Loucy (cell line): ENCODE data around the gene CCDC171.
A peak's percentile ranks its signal among the peaks of the same experiment; 100 is the strongest.

Experiments
- H2AFZ ChIP-seq: fragments of 200-600 bp; sonication (generic); 2 replicates; pipeline ENCODE4 v1.6.0; 2016; ENCODE audit warnings: antibody characterized with exemption, mild to moderate bottlenecking, low read length, moderate library complexity
- H3F3A ChIP-seq: fragments of 200-600 bp; 2 replicates; pipeline ENCODE4 v1.6.0; 2016; ENCODE audit warnings: antibody characterized with exemption, low read depth, mild to moderate bottlenecking
- H3K27me3 ChIP-seq: fragments of 200-600 bp; sonication (generic); 2 replicates; pipeline ENCODE4 v1.6.1; 2014; ENCODE audit warnings: low read length, mild to moderate bottlenecking; ENCODE audit not compliant: insufficient read depth, poor library complexity, severe bottlenecking
- H3K36me3 ChIP-seq: fragments of 200-600 bp; sonication (generic); 2 replicates; pipeline ENCODE4 v1.6.1; 2016; ENCODE audit warnings: low read length; ENCODE audit not compliant: insufficient read depth
- H3K4me1 ChIP-seq: fragments of 200-600 bp; sonication (generic); 2 replicates; pipeline ENCODE4 v1.5.1; 2014; ENCODE audit warnings: low read length, mild to moderate bottlenecking; ENCODE audit not compliant: insufficient read depth, poor library complexity, severe bottlenecking
- H3K4me2 ChIP-seq: fragments of 200-600 bp; sonication (generic); 2 replicates; pipeline ENCODE4 v1.6.0; 2014; ENCODE audit warnings: antibody characterized with exemption, low read length, low read depth, mild to moderate bottlenecking; ENCODE audit not compliant: poor library complexity, severe bottlenecking
- H3K4me3 ChIP-seq: fragments of 200-600 bp; sonication (generic); 2 replicates; pipeline ENCODE4 v1.5.1; 2014; ENCODE audit warnings: low read length, mild to moderate bottlenecking, mixed read lengths; ENCODE audit not compliant: poor library complexity, severe bottlenecking
- H3K79me2 ChIP-seq: fragments of 200-600 bp; sonication (generic); 2 replicates; pipeline ENCODE4 v1.6.1; 2014; ENCODE audit warnings: low read length; ENCODE audit not compliant: insufficient read depth
- H3K9ac ChIP-seq: fragments of 200-600 bp; sonication (generic); 2 replicates; pipeline ENCODE4 v1.6.0; 2014; ENCODE audit warnings: mild to moderate bottlenecking, low read depth, low read length, moderate library complexity; ENCODE audit not compliant: poor library complexity, severe bottlenecking
- H3K9me2 ChIP-seq: fragments of 200-600 bp; sonication (generic); replicated peaks from 2 replicates; pipeline ENCODE4 v1.6.1; 2016; ENCODE audit warnings: low read depth, low read length, mixed read lengths
- H3K9me3 ChIP-seq: fragments of 200-600 bp; sonication (generic); 2 replicates; pipeline ENCODE4 v1.6.1; 2014; ENCODE audit warnings: mild to moderate bottlenecking, antibody characterized with exemption, low read length, low read depth; ENCODE audit not compliant: insufficient read depth
- H4K20me1 ChIP-seq: fragments of 200-600 bp; sonication (generic); 2 replicates; pipeline ENCODE4 v1.6.0; 2014; ENCODE audit warnings: antibody characterized with exemption, low read length, mild to moderate bottlenecking; ENCODE audit not compliant: insufficient read depth, poor library complexity, severe bottlenecking
- CTCF ChIP-seq: fragments of 200-600 bp; sonication (generic); conservative IDR thresholded peaks from 2 replicates; pipeline ENCODE4 v1.5.1; 2014; ENCODE audit warnings: mild to moderate bottlenecking, antibody characterized with exemption, low read length
- EZH2phosphoT487 ChIP-seq: fragments of 200-600 bp; IDR thresholded peaks from 2 replicates; pipeline ENCODE4 v1.6.1; 2018; ENCODE audit warnings: antibody characterized with exemption, mild to moderate bottlenecking, moderate library complexity, borderline replicate concordance

CCDC171 gene

GRCh38 chr9:15618540-15619331 is 65.9 kb downstream of the CCDC171 start:
- H3K36me3 ChIP-seq = peaks cover 18% of the 10 kb centered on the region
- no peaks in the 10 kb centered on the region for H4K20me1 ChIP-seq
- no peaks in the 10 kb centered on the region for H3K79me2 ChIP-seq
- H3K4me2 ChIP-seq = no peak overlapping the region
- H3F3A ChIP-seq = no peaks in the 10 kb centered on the region; the same call in 1 of the 2 replicates
- H3K9me3 ChIP-seq = peaks cover 9% of the 10 kb centered on the region; the same call in 1 of the 2 replicates
- H3K4me1 ChIP-seq = no peaks in the 10 kb centered on the region
- H3K9ac ChIP-seq = no peak overlapping the region
- no peak overlapping the region for H2AFZ ChIP-seq
- TF ChIP-seq CTCF (no peak), EZH2phosphoT487 (no peak)
- H3K9me2 ChIP-seq = no peaks in the 10 kb centered on the region
- no peaks in the 10 kb centered on the region for H3K27me3 ChIP-seq
- no peak overlapping the region for H3K4me3 ChIP-seq

- Histone ChIP-seq H3K79me2 (no peaks in the 10 kb centered on the region), H3K4me1 (no peaks in the 10 kb centered on the region), H3K9ac (no peak overlapping the region), H3K4me2 (no peak overlapping the region), H3K9me3 (no peaks in the 10 kb centered on the region), H3K4me3 (no peak overlapping the region), H3K9me2 (no peaks in the 10 kb centered on the region), H3F3A (no peaks in the 10 kb centered on the region; the same call in 1 of the 2 replicates), H3K36me3 (peaks cover 8% of the 10 kb centered on the region; the same call in 1 of the 2 replicates), H3K27me3 (no peaks in the 10 kb centered on the region), H2AFZ (no peak overlapping the region), H4K20me1 (no peaks in the 10 kb centered on the region)
- TF ChIP-seq EZH2phosphoT487 = no peak
- TF ChIP-seq CTCF = peak; percentile 67
Observed at GRCh38 chr9:15622318-15622971, 69.6 kb downstream of the CCDC171 start.

GRCh38 chr9:15635752-15636151 is 82.9 kb downstream of the CCDC171 start:
- Histone ChIP-seq H3K9ac (no peak overlapping the region), H3K79me2 (no peaks in the 10 kb centered on the region), H3K4me3 (no peak overlapping the region), H3K9me2 (no peaks in the 10 kb centered on the region), H2AFZ (no peak overlapping the region), H4K20me1 (no peaks in the 10 kb centered on the region), H3K36me3 (no peaks in the 10 kb centered on the region), H3K9me3 (no peaks in the 10 kb centered on the region), H3K27me3 (no peaks in the 10 kb centered on the region), H3F3A (no peaks in the 10 kb centered on the region), H3K4me2 (no peak overlapping the region), H3K4me1 (peaks cover 10% of the 10 kb centered on the region)
- TF ChIP-seq CTCF (no peak), EZH2phosphoT487 (no peak)
